GM18867 (cell line): ENCODE results near the gene RASSF5.
A peak's percentile ranks its signal among the peaks of the same experiment; 100 is the strongest.
"Not testable (repeated sequence)": the region's sequence is repeated elsewhere in the genome, so short reads cannot be mapped to it uniquely, and the experiment has no call there.

Experiments
- ATAC-seq: cut with Tn5 transposase; IDR thresholded peaks from one replicate; pipeline ENCODE4 v1.9.1; 2021; ENCODE audit warnings: mild to moderate bottlenecking, moderate library complexity; ENCODE audit not compliant: unreplicated experiment

RASSF5 gene

GRCh38 chr1:206626396-206626795, 119.1 kb downstream of the RASSF5 start:
- ATAC-seq = not testable (repeated sequence)

DNA sequence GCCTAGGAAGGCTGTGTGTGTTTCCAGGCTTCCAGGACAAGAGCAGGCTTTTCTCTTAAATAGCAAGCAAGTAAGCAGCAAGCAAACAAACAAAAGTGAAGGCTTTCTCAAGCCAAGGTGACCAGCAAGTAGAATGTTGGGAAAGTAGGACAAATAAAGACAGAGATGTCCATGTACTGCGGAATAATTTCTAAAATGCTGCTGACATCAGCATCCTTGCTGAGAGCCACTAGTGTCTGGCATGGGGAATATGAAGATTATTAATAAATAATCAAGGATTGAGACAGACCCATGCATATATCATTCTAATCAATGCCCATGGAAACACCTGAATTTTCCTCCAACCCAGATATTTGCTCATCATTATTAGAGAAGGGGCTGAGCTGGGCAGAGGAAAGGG, 121.6 kb downstream of the RASSF5 start:
- no peak for ATAC-seq

GRCh38 chr1:206631085-206631509, 123.8 kb downstream of the RASSF5 start:
- no peak for ATAC-seq

DNA sequence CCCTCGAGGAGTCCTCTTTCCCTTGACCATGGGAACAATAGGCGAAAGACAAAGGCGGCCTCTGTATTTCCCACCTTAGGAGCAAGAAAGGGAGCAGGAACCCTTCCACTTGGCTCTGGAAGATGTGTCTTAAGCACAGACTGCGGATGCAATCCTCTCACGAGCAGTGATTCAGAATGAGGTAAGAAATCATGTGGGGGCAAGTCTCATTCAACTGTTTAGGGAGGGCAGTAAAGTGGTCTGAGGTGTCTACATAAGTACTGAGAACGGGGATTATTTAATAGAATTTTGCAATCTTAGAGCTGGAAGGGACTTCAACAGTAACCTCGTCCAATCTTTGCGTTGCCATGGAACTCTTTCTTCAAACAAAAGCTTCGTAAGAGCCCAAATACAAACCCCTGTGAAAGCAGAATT, 126.4 kb downstream of the RASSF5 start:
- ATAC-seq = no peak

GRCh38 chr1:206634365-206635079, 127.2 kb downstream of the RASSF5 start:
- no peak for ATAC-seq

DNA sequence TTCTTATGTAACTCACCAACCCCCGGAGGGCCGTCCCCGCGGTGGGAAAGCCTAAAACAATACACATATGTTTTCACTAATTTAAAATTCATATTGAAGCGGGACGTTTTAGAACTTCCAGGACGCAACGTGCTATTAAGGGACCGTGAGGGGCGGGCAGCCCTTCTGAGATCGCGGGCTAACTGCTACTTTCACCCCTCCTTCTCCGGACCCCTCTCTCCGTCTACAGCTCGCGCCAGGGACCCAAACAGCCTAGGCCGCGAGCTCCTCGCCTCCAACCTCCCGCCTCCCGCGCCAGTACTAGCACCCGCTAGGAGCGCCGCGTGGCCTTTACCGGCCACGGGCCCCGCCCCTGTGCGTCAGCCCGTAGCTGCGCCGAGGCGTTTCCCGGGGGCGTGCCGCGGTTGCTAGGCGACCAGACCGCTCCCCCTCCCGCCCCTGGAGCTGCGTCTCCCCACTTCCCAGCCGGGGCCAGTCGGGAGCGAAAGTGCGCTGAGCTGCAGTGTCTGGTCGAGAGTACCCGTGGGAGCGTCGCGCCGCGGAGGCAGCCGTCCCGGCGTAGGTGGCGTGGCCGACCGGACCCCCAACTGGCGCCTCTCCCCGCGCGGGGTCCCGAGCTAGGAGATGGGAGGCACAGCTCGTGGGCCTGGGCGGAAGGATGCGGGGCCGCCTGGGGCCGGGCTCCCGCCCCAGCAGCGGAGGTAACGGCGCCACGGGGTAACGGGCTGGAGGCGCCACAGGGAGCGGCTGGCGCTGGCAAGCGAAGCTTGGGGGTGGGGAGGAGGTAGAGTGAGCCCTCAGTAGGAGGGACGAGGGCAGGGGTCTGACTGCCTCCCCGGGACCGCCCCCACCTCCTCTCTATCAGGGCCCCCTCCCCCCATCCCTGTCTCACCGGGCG, 128.0 kb downstream of the RASSF5 start, which contains the start of gene DYRK3:
DYRK3 (plus strand) TSS at position 457 of the 898 bp plus-strand sequence; CDS start at position 625, 168 bp downstream.
- peak; percentile 91 for ATAC-seq

DNA sequence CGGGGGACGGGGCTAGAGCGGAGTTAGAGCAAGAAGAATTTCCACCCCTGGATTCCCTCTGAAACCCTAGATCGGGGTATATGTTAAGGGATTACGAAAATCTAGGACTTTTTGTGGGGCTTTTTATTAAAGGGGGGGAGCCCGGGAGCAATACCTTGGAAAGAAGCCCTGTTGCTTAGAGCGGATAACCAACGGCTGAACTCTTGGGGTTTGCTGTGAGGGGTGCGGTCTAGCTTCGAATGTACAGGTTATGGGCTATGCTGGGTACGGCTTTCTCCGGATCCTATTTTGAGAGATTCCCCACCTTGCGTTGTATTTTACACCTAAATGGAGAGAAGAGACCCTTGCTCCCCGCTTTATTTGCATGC, 128.6 kb downstream of the RASSF5 start:
- ATAC-seq = no peak

- ATAC-seq = no peak
Observed at GRCh38 chr1:206636671-206637070, 129.3 kb downstream of the RASSF5 start.

- ATAC-seq = no peak
Observed at GRCh38 chr1:206637605-206638004, 130.3 kb downstream of the RASSF5 start.
